ENCODE data around the gene HOXA3. TPM values are rescaled to one million over a fixed set of nuclear protein-coding genes. Genes with fewer than 3 reads are reported as not detected.

HOXA3 gene
- total RNA-seq, 4 donors from 2014 or later, result 3.4 to 3.9 (median 3.6) TPM

GRCh38 chr7:27095897-27096767, 56.3 kb downstream of the HOXA3 start, which contains the start of gene HOXA1:
HOXA1 (minus strand) TSS chr7:27096000; CDS start chr7:27095912, 88 bp downstream.
- no peak for TF ChIP-seq CTCF (IDR thresholded peaks at IDR 0.05; ENCODE audit: low read depth)

GRCh38 chr7:27095050-27095896, 57.1 kb downstream of the HOXA3 start:
- TF ChIP-seq CTCF (IDR thresholded peaks at IDR 0.05; ENCODE audit: low read depth), result no peak

GRCh38 chr7:27094304-27095049, 57.9 kb downstream of the HOXA3 start:
- TF ChIP-seq CTCF (IDR thresholded peaks at IDR 0.05; ENCODE audit: low read depth), result no peak

GRCh38 chr7:27093184-27093895, 59.0 kb downstream of the HOXA3 start:
- no peak for TF ChIP-seq CTCF (IDR thresholded peaks at IDR 0.05; ENCODE audit: low read depth)

- TF ChIP-seq CTCF (IDR thresholded peaks at IDR 0.05; ENCODE audit: low read depth), result no peak
These were observed 59.6 kb downstream of the HOXA3 start for GRCh38 chr7:27092819-27093110.

- no peak for TF ChIP-seq CTCF (IDR thresholded peaks at IDR 0.05; ENCODE audit: low read depth)
These were observed 60.2 kb downstream of the HOXA3 start for GRCh38 chr7:27091941-27092818.

All from subcutaneous adipose tissue (tissue), 4 donors.